ENCODE data around the gene ATG101.

- TF ChIP-seq CTCF (conservative IDR thresholded peaks at IDR 0.05; ENCODE audit: low read depth in 2 of 2) (no peak), EZH2 (IDR thresholded peaks at IDR 0.05; ENCODE audit: low read depth, unreplicated experiment) (no peak), EZH2phosphoT487 (IDR thresholded peaks at IDR 0.05; ENCODE audit: unreplicated experiment) (no peak), POLR2AphosphoS5 (IDR thresholded peaks at IDR 0.05; ENCODE audit: low read depth) (no peak), CREB1 (CRISPR knock-in tag; IDR thresholded peaks at IDR 0.05; ENCODE audit: low read depth) (no peak), REST (IDR thresholded peaks at IDR 0.05; ENCODE audit: unreplicated experiment) (no peak), ZNF331 (CRISPR knock-in tag; IDR thresholded peaks at IDR 0.05; ENCODE audit: low read depth) (no peak)
Observed at GRCh38 chr12:52053536-52054209, 16.1 kb upstream of the ATG101 start.
